SK-N-SH treated with all-trans-retinoic acid at 6 μM for 48 hours (cell line): ENCODE data around the gene NINJ2.

Experiments
- ATAC-seq: fragments of 200-7000 bp; cut with Tn5 transposase; 3 replicates; pipeline ENCODE4 v1.9.1; 2020; ENCODE audit warnings: mild to moderate bottlenecking, moderate library complexity
- ARNTL ChIP-seq: fragments of 450-650 bp; formaldehyde crosslinking; IDR thresholded peaks from 2 replicates; pipeline ENCODE4 v1.5.0; 2020; ENCODE audit warnings: low read depth, mild to moderate bottlenecking, moderate library complexity, borderline replicate concordance
- BACH2 ChIP-seq: fragments of 250-450 bp; sonication (Bioruptor Pico); IDR thresholded peaks from 2 replicates; pipeline ENCODE4 v1.9.0; 2021; ENCODE audit warnings: mild to moderate bottlenecking, borderline replicate concordance
- CREB5 ChIP-seq: fragments of 250-450 bp; sonication (Bioruptor Pico); IDR thresholded peaks from 2 replicates; pipeline ENCODE4 v1.5.1; 2020; ENCODE audit warnings: low read depth, mild to moderate bottlenecking, moderate library complexity
- CSDC2 ChIP-seq: fragments of 250-450 bp; sonication (Bioruptor Pico); IDR thresholded peaks from 2 replicates; pipeline ENCODE4 v1.5.0; 2020; ENCODE audit warnings: mild to moderate bottlenecking, moderate library complexity
- CSRNP3 ChIP-seq: fragments of 250-450 bp; sonication (Bioruptor Pico); IDR thresholded peaks from 2 replicates; pipeline ENCODE4 v1.5.1; 2021; ENCODE audit warnings: mild to moderate bottlenecking, moderate library complexity
- ESRRG ChIP-seq: fragments of 250-450 bp; sonication (Bioruptor Pico); IDR thresholded peaks from 2 replicates; pipeline ENCODE4 v1.6.1; 2021; ENCODE audit warnings: mild to moderate bottlenecking
- GLIS3 ChIP-seq: fragments of 250-450 bp; sonication (Bioruptor Pico); IDR thresholded peaks from 2 replicates; pipeline ENCODE4 v1.5.0; 2020; ENCODE audit warnings: mild to moderate bottlenecking, moderate library complexity
- ISL1 ChIP-seq: fragments of 250-450 bp; sonication (Bioruptor Pico); IDR thresholded peaks from 2 replicates; pipeline ENCODE4 v2.1.2; 2022; ENCODE audit warnings: mild to moderate bottlenecking, moderate library complexity
- OSR1 ChIP-seq: fragments of 250-450 bp; sonication (Bioruptor Pico); IDR thresholded peaks from 2 replicates; pipeline ENCODE4 v1.8.0; 2022; ENCODE audit warnings: moderate library complexity, mild to moderate bottlenecking, inconsistent platforms
- PATZ1 ChIP-seq: fragments of 250-450 bp; sonication (Bioruptor Pico); IDR thresholded peaks from 2 replicates; pipeline ENCODE4 v1.8.0; 2020; ENCODE audit warnings: mild to moderate bottlenecking, moderate library complexity, borderline replicate concordance
- POU6F1 ChIP-seq: fragments of 250-450 bp; sonication (Bioruptor Pico); IDR thresholded peaks from 2 replicates; pipeline ENCODE4 v1.8.0; 2021; ENCODE audit warnings: low read depth, mild to moderate bottlenecking, moderate library complexity, borderline replicate concordance
- PPARA ChIP-seq: fragments of 250-450 bp; sonication (Bioruptor Pico); IDR thresholded peaks from 2 replicates; pipeline ENCODE4 v1.5.0; 2020; ENCODE audit warnings: mild to moderate bottlenecking, borderline replicate concordance
- SNAI2 ChIP-seq: fragments of 250-450 bp; sonication (Bioruptor Pico); IDR thresholded peaks from 2 replicates; pipeline ENCODE4 v1.5.0; 2020; ENCODE audit warnings: mild to moderate bottlenecking, moderate library complexity
- TCF4 ChIP-seq: fragments of 250-450 bp; sonication (Bioruptor Pico); IDR thresholded peaks from 2 replicates; pipeline ENCODE4 v1.8.0; 2021; ENCODE audit warnings: mild to moderate bottlenecking, moderate library complexity, borderline replicate concordance
- TOX ChIP-seq: fragments of 250-450 bp; sonication (Bioruptor Pico); IDR thresholded peaks from 2 replicates; pipeline ENCODE4 v1.8.0; 2021; ENCODE audit warnings: mild to moderate bottlenecking, moderate library complexity, borderline replicate concordance
- ZC3H10 ChIP-seq: fragments of 250-450 bp; sonication (Bioruptor Pico); IDR thresholded peaks from 2 replicates; pipeline ENCODE4 v1.5.1; 2021; ENCODE audit warnings: mild to moderate bottlenecking, moderate library complexity
- ZFP3 ChIP-seq: fragments of 250-450 bp; sonication (Bioruptor Pico); IDR thresholded peaks from 2 replicates; pipeline ENCODE4 v1.5.0; 2020; ENCODE audit warnings: mild to moderate bottlenecking, moderate library complexity
- ZNF565 ChIP-seq: fragments of 450-650 bp; formaldehyde crosslinking; conservative IDR thresholded peaks from 2 replicates; pipeline ENCODE4 v1.5.0; 2020; ENCODE audit warnings: low read depth, mild to moderate bottlenecking, moderate library complexity
- ZNF70 ChIP-seq: fragments of 450-650 bp; formaldehyde crosslinking; IDR thresholded peaks from 2 replicates; pipeline ENCODE4 v1.5.0; 2020; ENCODE audit warnings: mild to moderate bottlenecking, moderate library complexity
- ZNF8 ChIP-seq: fragments of 450-650 bp; formaldehyde crosslinking; IDR thresholded peaks from 2 replicates; pipeline ENCODE4 v1.5.0; 2020; ENCODE audit warnings: mild to moderate bottlenecking, moderate library complexity

The NINJ2 gene

GRCh38 chr12:669576-669945, 6.3 kb upstream of the NINJ2 start:
- no peak for TF ChIP-seq POU6F1 (CRISPR knock-in tag)
- TF ChIP-seq CSRNP3 (CRISPR knock-in tag), result no peak
- no peak for TF ChIP-seq TOX (CRISPR knock-in tag)
- no peak for TF ChIP-seq ZNF565
- no peak for TF ChIP-seq CSDC2 (CRISPR knock-in tag)
- TF ChIP-seq ZNF70 (CRISPR knock-in tag), result no peak
- TF ChIP-seq ZC3H10 (CRISPR knock-in tag), result no peak
- no peak for TF ChIP-seq PPARA (CRISPR knock-in tag)
- no peak for TF ChIP-seq OSR1 (CRISPR knock-in tag)
- TF ChIP-seq ESRRG (CRISPR knock-in tag), result no peak
- ATAC-seq, result no peak

GRCh38 chr12:668090-668481, 4.8 kb upstream of the NINJ2 start:
- ATAC-seq, result no peak
- no peak for TF ChIP-seq ZNF8 (CRISPR knock-in tag)
- TF ChIP-seq, all 23 proteins: peak for 0

- 0 out of 3 replicates have a peak, but pooled peaks have one; percentile 18 for ATAC-seq
- no peak for TF ChIP-seq ISL1
- no peak for TF ChIP-seq TCF4 (CRISPR knock-in tag)
- TF ChIP-seq PPARA (CRISPR knock-in tag), result no peak
- no peak for TF ChIP-seq ESRRG (CRISPR knock-in tag)
- no peak for TF ChIP-seq ZNF8 (CRISPR knock-in tag)
- TF ChIP-seq BACH2, result no peak
- no peak for TF ChIP-seq ZFP3
- no peak for TF ChIP-seq CSRNP3 (CRISPR knock-in tag)
- TF ChIP-seq TOX (CRISPR knock-in tag), result no peak
- no peak for TF ChIP-seq CREB5
- no peak for TF ChIP-seq PATZ1 (CRISPR knock-in tag)
- no peak for TF ChIP-seq ZNF70 (CRISPR knock-in tag)
- no peak for TF ChIP-seq ZC3H10 (CRISPR knock-in tag)
- no peak for TF ChIP-seq GLIS3 (CRISPR knock-in tag)
- no peak for TF ChIP-seq ZNF565
- no peak for TF ChIP-seq SNAI2 (CRISPR knock-in tag)
- no peak for TF ChIP-seq ARNTL (CRISPR knock-in tag)
- no peak for TF ChIP-seq POU6F1 (CRISPR knock-in tag)
These were observed 3.6 kb upstream of the NINJ2 start for GRCh38 chr12:666766-667308.
